Activated B cell treated with CpG ODN at 0.5 μM for 24 hours (primary cell): ENCODE data around the gene EDIL3. TPM values are rescaled to one million over a fixed set of nuclear protein-coding genes. Genes with fewer than 3 reads are reported as not detected.

Experiments
- ATAC-seq: fragments of 200-7000 bp; cut with Tn5 transposase; one replicate; pipeline ENCODE4 v1.10.0; 2021; ENCODE audit warnings: low read depth, mild to moderate bottlenecking, moderate library complexity
- CTCF ChIA-PET: fragments of 350-600 bp; sonication (Branson Sonifier 250); formaldehyde crosslinking; loops from one replicate; lab custom pipeline; 2021; ENCODE audit warnings: antibody characterized with exemption; lab: Charles Lee
- POLR2A ChIA-PET: fragments of 350-600 bp; sonication (Branson Sonifier 250); formaldehyde crosslinking; loops from one replicate; lab custom pipeline; 2021; ENCODE audit warnings: antibody characterized with exemption; lab: Charles Lee
- DNase-seq: peaks from one replicate; pipeline ENCODE4 v3.0.0; 2022
- H3K27ac Mint-ChIP-seq: one replicate; pipeline ENCODE4 v1.8.0; 2020; ENCODE audit warnings: mixed read lengths
- H3K27me3 Mint-ChIP-seq: one replicate; pipeline ENCODE4 v1.8.0; 2021; ENCODE audit warnings: mixed read lengths
- H3K36me3 Mint-ChIP-seq: one replicate; pipeline ENCODE4 v1.8.0; 2021; ENCODE audit warnings: low read depth, mixed read lengths
- H3K4me1 Mint-ChIP-seq: one replicate; pipeline ENCODE4 v1.8.0; 2021; ENCODE audit warnings: mixed read lengths
- H3K4me3 Mint-ChIP-seq: one replicate; pipeline ENCODE4 v1.8.0; 2020; ENCODE audit warnings: mild to moderate bottlenecking, mixed read lengths
- H3K9me3 Mint-ChIP-seq: one replicate; pipeline ENCODE4 v1.8.0; 2020; ENCODE audit warnings: mixed read lengths
- CTCF ChIP-seq: fragments of 200-600 bp; IDR thresholded peaks from one replicate; pipeline ENCODE4 v1.8.0; 2022; ENCODE audit warnings: antibody characterized with exemption, mild to moderate bottlenecking
- intact Hi-C: fragments of 100-400 bp; cut with micrococcal nuclease; formaldehyde crosslinking; loops from one replicate; pipeline ENCODE4 v1.15.1; 2024
- total RNA-seq: library from RNA; stranded (reverse); gene quantifications from 2 replicates; pipeline ENCODE4 v1.2.3, GENCODE V29; 2022

EDIL3 gene
- total RNA-seq, 1 donor from 2014 or later: not detected

- DNase-seq (no peak), ATAC-seq (no peak)
- no peaks in the 10 kb centered on the region for H3K27me3 Mint-ChIP-seq
- no peaks in the 10 kb centered on the region for H3K36me3 Mint-ChIP-seq
- no peaks in the 10 kb centered on the region for H3K4me1 Mint-ChIP-seq
- no peak overlapping the region for H3K27ac Mint-ChIP-seq
- TF ChIP-seq CTCF: no peak
- CTCF ChIA-PET: no interaction called here
- intact Hi-C loops: no loop called here
- no peak overlapping the region for H3K4me3 Mint-ChIP-seq
- POLR2A ChIA-PET: no interaction called here
- H3K9me3 Mint-ChIP-seq: peaks cover 8% of the 10 kb centered on the region
These were observed 452.7 kb downstream of the EDIL3 start for GRCh38 chr5:83931969-83932368.

GRCh38 chr5:83927140-83927733 is 457.4 kb downstream of the EDIL3 start:
- Mint-ChIP-seq H3K27me3 (no peaks in the 10 kb centered on the region), H3K36me3 (no peaks in the 10 kb centered on the region), H3K9me3 (peaks cover 2% of the 10 kb centered on the region), H3K4me1 (no peaks in the 10 kb centered on the region), H3K4me3 (no peak overlapping the region), H3K27ac (no peak overlapping the region)
- intact Hi-C loops: no loop called here
- no peak for DNase-seq
- POLR2A ChIA-PET: no interaction called here
- TF ChIP-seq CTCF: no peak
- CTCF ChIA-PET: interaction anchor here (0.6 to 1.2 kb wide), 3 partner anchors 18 to 26 kb away, joined by 3 read pairs; no protein-coding TSS in a partner anchor
- ATAC-seq: no peak

GRCh38 chr5:83925955-83926337 is 458.7 kb downstream of the EDIL3 start:
- TF ChIP-seq CTCF: no peak
- POLR2A ChIA-PET: no interaction called here
- no peak overlapping the region for H3K27ac Mint-ChIP-seq
- no peak for DNase-seq
- CTCF ChIA-PET: no interaction called here
- intact Hi-C loops: no loop called here
- H3K9me3 Mint-ChIP-seq: no peaks in the 10 kb centered on the region
- no peaks in the 10 kb centered on the region for H3K4me1 Mint-ChIP-seq
- H3K4me3 Mint-ChIP-seq: no peak overlapping the region
- H3K27me3 Mint-ChIP-seq: no peaks in the 10 kb centered on the region
- no peaks in the 10 kb centered on the region for H3K36me3 Mint-ChIP-seq
- no peak for ATAC-seq

GRCh38 chr5:83925321-83925954 is 459.2 kb downstream of the EDIL3 start:
- Mint-ChIP-seq H3K27ac (no peak overlapping the region), H3K36me3 (no peaks in the 10 kb centered on the region), H3K9me3 (no peaks in the 10 kb centered on the region), H3K4me1 (no peaks in the 10 kb centered on the region), H3K4me3 (no peak overlapping the region), H3K27me3 (no peaks in the 10 kb centered on the region)
- no peak for ATAC-seq
- TF ChIP-seq CTCF: no peak
- ChIA-PET POLR2A (no interaction called here), CTCF (no interaction called here)
- intact Hi-C loops: no loop called here
- no peak for DNase-seq

- Mint-ChIP-seq H3K27ac (no peak overlapping the region), H3K9me3 (no peaks in the 10 kb centered on the region), H3K27me3 (no peaks in the 10 kb centered on the region), H3K4me1 (no peaks in the 10 kb centered on the region), H3K36me3 (no peaks in the 10 kb centered on the region), H3K4me3 (no peak overlapping the region)
- ChIA-PET POLR2A (no interaction called here), CTCF (no interaction called here)
- intact Hi-C loops: no loop called here
- DNase-seq: no peak
- no peak for ATAC-seq
- no peak for TF ChIP-seq CTCF
These were observed 459.8 kb downstream of the EDIL3 start for GRCh38 chr5:83924891-83925290.
